Activated CD8-positive, alpha-beta memory T cell treated with anti-CD3 and anti-CD28 coated beads for 48 hours (primary cell): ENCODE results near the gene SELENOH.

Experiments
- DNase-seq, 3 experiments: peaks; one replicate each; pipeline ENCODE4 v3.0.0-alpha.2; 2020; ENCODE audit warnings: low read depth in 2 of 3, low spot score in 2 of 3

The SELENOH gene

DNA sequence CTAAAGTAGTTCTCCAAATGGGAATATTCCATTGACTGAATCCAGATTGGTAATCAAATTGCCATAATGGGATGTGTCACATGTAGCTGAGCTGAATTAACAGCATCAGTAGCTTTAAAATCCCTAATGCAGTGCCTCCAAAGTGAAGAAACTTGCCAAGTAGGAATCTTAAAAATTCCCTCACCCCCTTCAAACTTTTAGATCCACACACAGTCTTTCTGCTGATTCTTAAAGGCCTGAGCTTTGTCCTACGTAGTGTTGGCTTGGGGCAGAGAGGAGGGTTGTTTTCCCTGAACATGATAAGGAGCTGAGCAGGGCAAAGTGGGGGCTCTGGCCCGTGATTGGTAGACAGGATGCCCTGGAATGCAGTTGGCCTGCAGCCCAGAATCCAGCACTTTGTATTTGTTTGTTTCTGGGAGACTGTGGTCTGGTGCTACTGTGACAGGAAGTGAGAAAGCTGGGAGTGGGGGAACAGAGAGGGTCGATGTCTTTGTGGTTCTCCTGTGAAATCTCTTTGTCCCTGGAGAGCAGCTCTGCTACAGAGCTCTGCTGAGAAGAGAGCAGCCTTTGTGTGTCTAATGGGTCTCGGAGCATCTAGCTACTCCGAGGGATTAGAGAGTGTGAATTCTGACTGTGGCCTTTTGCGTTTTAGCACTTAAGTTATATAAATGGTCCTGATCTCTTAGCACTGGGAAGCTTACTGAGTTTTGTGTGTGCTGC is 37.2 kb downstream of the SELENOH start:
- no peak for DNase-seq

DNA sequence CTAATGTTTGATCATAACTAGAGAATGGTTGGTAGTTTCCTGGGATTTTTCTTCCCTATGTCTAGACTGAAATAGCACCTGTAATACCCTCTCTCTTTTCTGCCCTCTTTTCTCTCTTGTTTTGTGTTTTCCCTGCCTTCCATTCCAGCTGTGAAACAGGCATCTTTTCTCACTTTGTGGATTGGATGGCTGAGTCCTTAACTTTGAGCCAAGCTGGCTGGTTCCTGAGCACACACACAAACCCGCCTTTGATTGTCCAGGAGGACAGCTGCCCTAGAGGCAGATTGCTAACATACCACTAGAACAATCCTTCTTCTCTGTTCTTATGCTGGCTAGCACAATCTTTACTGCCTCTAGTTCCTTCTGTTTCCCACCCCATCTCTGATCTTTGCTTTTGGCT is 38.0 kb downstream of the SELENOH start:
- no peak for DNase-seq

DNA sequence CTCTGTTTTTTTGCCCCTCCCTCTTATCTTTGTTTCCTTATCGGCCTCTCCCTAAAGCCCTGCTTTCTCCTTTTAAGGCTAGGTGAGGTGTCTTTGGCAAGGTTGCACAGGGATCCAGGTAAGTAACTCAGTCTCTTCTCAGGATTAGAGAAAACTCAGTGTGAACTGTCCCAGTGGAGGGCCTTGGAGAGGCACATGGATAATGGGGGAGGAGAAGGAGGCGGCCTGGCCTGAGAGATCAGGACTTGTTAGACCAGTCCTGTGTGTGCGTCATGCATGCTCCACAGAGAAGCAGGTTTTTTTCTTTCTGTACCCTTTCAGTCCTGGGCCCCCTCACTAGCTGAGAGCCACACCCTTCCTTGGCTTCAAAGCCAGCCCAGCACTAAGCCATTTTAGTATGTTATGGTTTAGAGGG is 40.2 kb downstream of the SELENOH start:
- no peak for DNase-seq

DNA sequence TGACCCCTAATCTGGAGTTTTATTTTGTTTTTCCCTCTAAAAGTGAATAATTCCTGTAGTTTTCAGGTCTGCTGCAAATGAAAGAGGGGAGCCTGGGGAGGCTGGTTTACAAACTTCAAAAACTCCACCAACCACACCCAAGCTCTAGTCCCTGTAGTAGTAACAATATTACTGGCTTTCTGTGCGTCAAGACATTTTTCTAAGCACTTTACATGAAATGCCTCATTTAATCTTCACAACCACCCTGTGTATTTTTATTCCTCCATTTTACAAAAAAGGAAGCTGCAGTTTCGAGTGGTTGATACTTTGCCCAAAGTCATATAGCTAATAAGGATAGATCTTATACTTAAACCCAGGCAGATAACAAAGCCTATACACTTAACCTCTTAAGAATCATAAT is 43.8 kb downstream of the SELENOH start:
- DNase-seq: no peak

DNA sequence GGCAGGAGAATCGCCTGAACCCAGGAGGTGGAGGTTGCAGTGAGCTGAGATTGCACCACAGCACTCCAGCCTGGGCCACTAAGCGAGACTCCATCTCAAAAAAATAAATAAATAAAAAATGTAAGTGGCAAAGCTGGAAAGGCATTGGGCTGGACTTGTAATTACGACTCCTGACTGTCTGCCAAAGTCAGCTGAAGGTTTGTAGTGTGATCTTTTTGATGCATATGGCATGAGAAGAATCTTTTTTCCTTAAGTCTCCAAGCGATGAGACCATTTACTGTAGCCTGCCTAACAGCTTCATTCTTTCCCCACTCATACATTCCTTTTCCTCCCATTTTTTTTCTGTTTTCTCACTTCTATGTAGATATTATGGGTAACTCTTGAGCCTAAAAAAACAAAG is 45.1 kb downstream of the SELENOH start:
- no peak for DNase-seq

DNA sequence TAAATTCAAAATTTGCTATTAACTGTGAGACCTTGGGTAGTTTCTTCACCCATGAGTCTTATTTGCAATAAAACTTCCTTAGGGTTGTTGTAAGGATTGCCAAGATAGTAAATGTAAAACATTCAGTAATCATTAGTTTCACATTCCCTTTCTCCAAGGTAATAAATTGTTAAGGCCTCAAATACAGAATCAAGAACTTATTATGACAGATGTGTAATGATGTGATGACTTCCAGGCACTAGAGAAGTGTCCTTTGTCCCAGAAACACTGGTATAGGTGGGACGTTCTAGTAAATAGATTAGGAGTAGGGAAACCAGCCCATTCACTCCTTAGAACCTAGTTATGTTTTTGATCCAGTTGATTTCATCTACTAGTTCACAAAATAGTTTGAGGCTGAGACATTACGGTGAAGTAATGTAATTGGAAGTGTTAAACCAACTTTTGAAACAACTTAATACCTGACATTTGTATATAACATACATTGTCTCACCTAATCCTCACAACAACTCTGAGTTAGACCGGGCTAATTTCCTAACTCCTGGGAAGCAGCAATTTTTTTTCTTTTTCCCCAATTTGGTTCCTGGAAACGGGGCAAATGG is 45.8 kb downstream of the SELENOH start:
- DNase-seq: no peak

DNA sequence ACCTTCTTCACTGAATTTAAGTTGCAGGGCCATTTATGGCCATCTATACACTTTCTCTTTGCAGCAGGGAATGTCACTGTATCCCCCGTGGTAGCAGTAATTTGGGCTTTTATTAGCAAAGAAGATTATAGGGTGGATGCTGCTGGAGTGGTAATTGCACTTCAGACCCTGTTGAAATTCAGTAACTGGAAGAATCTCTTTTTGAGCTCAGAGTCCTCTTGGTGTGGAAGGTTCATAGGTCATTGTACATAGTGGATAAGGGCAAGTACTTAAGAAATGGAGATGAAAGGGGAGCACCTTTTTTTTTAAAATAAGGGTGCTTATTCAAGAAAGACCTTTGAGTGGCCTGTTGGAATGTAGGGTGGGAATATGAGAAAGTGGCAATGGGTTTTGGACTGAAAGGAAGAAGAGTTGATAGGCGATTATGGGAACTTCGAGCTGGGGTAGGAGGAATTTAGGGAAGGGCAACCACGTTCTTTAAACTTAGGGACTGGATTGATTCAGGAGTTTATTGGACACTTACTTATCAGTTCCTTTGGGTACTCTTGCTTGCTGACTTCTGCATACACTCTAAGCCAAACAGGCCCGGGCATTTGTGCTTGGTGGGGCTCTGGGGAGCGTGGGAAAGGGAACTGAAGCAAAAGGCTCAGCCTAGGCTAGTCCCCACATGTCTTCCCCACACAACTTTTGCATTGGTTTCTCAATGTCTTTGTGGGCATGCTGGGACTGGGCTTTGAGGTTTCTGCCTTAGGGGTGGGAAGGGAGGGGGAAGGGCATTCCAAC is 46.8 kb downstream of the SELENOH start:
- no peak for DNase-seq

DNA sequence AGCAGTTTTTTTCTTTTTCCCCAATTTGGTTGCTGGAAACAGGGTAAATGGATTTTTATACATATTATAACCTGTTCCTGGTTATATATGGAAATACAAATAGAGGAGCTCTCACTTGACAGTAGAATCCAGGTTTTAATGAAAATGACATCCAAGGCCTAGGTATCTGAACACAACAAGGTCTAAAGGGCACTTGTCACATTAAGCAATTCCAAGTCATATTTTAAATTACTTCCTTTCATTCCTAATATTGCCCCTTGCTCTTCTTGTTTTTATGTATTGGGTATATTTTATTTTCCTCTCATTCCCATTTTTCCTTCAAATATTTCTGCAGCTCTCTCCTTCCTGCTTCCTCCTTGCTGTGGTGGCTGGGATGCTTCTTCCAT is 47.4 kb downstream of the SELENOH start:
- DNase-seq: no peak

DNA sequence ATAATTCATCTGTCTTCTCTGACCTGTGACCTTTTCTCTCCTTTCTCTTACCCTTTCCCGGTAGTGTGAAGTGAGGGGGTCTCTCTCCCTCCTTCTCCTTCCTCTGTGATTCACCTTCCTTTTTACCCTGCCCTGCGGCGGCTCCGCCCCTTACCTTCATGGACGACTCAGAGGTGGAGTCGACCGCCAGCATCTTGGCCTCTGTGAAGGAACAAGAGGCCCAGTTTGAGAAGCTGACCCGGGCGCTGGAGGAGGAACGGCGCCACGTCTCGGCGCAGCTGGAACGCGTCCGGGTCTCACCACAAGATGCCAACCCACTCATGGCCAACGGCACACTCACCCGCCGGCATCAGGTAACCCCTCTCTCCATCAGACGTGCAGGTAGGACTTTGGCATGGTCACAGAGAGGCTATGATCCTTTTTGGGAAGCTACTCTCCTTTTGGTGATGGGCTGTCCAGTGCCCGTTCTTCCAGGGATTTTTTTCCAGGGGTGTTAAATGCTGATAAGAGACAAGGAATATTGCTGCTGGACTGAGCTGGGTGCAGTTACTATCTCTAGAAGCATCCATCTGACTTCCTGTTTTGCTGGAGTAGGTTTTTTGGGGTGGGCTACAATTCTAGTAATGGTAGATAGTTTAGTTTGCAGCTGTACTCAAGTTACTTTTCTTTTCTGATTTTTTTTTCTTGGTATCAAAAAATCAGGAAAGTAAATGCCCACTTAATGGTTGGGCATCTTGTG is 50.2 kb downstream of the SELENOH start:
- DNase-seq: no peak

DNA sequence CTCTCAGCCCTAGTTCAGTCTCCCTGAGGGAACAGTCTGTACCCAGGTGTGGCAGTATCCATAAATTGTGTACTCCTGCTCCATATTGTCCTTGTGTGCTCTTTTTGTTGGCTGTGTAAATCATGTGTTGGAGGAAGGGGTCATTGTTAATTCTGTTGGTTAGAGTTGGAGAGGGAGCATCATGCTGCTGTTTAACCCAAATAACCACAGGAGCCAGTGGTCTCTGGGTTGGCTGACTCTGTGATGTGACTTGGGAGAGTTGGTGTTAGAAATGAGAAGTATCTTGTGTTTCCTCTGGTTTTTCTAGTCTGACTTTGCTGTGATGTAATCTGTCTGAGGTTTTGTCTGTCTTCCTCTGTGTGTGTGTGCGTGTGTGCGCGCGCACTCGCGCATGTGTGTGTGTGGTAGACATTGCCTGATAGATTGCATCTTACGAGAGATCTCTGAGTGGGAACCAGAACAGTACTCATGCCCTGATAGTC is 50.8 kb downstream of the SELENOH start:
- DNase-seq: peak; percentile 43 to 57 (median 55)

DNA sequence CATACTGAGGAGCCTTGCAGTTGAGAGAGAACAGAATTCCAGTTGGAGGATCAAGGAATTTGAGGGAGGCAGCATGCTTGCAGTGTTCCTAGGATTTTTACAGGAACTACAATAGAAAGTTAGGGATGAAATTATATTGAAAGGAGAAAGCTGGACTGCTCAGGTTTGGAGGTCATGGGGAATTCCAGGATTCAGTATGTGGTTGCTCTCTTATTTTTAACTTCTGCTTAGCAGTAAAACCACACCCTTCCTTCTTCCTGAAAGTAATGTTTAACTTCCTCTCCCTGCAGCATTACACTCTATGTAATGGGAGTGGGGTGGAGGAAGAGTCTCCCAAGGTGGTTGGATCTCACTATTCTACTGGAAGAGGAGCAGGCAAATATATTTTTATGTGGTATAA is 51.6 kb downstream of the SELENOH start:
- DNase-seq: no peak
